PC-3 (cell line): ENCODE measurements around the gene PRDM15.

ENCODE experiments used
- EZH2 ChIP-seq: fragments of 300-600 bp; sonication (generic); IDR thresholded peaks from one replicate; pipeline ENCODE4 v1.6.1; 2017; ENCODE audit warnings: antibody characterized with exemption, mild to moderate bottlenecking, low read length; ENCODE audit not compliant: unreplicated experiment
- EZH2phosphoT487 ChIP-seq: fragments of 300-600 bp; sonication (generic); IDR thresholded peaks from 2 replicates; pipeline ENCODE4 v1.6.1; 2018; ENCODE audit warnings: mild to moderate bottlenecking, antibody characterized with exemption, low read length, borderline replicate concordance
- TF ChIP-seq, protein P1 (sequence below): fragments of 300-600 bp; sonication (generic); conservative IDR thresholded peaks from 2 replicates; pipeline ENCODE4 v1.5.1; 2017; ENCODE audit warnings: antibody characterized with exemption, low read depth, mild to moderate bottlenecking, low read length

DNA sequence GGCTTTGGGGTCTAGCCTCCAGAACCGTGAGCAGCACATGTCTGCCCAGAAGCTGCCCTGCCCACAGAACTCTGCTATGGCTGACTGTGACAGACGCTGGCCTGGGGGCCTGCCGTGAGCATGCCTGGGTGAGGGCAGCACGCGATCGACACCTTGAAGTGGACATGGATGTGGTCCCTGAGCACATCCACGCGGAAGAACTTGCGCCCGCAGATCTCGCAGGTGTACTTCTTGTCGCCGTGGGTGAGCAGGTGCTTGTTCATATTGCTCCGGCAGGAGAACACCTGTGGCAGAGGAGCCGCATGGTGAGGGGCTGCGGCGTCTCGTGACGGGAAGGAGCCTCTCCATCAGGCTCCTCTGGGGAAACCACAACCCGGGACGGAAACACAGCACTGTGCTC lies 56.0 kb downstream of the PRDM15 start:
- TF ChIP-seq EZH2 (no peak), EZH2phosphoT487 (no peak)
- TF ChIP-seq, protein P1, sequence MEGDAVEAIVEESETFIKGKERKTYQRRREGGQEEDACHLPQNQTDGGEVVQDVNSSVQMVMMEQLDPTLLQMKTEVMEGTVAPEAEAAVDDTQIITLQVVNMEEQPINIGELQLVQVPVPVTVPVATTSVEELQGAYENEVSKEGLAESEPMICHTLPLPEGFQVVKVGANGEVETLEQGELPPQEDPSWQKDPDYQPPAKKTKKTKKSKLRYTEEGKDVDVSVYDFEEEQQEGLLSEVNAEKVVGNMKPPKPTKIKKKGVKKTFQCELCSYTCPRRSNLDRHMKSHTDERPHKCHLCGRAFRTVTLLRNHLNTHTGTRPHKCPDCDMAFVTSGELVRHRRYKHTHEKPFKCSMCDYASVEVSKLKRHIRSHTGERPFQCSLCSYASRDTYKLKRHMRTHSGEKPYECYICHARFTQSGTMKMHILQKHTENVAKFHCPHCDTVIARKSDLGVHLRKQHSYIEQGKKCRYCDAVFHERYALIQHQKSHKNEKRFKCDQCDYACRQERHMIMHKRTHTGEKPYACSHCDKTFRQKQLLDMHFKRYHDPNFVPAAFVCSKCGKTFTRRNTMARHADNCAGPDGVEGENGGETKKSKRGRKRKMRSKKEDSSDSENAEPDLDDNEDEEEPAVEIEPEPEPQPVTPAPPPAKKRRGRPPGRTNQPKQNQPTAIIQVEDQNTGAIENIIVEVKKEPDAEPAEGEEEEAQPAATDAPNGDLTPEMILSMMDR, result no peak
